Panc1 (cell line): Measurements from ENCODE around the gene NOLC1.

Source experiments
- TF ChIP-seq, protein P1 (sequence below): fragments of 450-650 bp; IDR thresholded peaks from 2 replicates; pipeline ENCODE4 v1.5.1; 2017; ENCODE audit warnings: mild to moderate bottlenecking
- TF ChIP-seq, protein P2 (sequence below), 2 experiments: IDR thresholded peaks; 2 replicates each; pipeline ENCODE4 v1.6.1; 2011 to 2012; ENCODE audit warnings: low read depth in 2 of 2, control low read depth in 1 of 2, low read length in 1 of 2, mild to moderate bottlenecking in 1 of 2, moderate library complexity in 1 of 2; ENCODE audit not compliant: insufficient read depth in 1 of 2

DNA sequence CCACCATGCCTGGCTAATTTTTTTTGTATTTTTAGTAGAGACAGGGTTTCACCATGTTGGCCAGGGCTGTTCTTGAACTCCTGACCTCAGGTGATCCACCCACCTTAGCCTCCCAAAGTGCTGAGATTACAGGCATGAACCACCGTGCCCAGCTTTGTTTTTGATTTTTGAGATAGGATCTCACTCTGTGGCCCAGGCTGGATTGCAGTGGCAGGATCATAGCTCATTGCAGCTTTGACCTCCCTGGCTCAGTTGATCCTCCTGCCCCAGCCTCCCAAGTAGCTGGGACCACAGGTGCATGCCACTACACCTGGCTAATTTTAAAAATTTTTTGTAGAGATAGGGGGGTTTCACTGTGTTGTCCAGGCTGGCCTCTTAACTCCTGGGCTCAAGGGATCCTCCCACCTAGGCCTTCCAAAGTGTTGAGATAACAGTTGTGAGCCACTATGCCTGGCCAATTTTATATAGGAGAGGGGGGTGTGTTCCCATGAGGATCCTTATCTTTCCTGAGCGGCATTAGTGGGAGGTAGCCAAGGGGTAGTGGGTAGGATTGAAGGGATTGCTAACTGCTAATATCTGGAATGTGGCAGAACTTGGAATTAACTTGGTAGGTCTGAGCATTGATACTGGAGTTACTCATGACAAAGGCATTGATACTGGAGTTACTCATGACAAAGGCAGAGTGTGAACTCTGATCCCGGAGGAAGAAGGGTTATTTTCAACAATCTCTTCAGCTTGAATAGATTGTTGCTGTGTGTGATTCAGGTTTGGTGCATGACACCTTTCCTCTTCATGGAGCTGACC is 1.0 kb upstream of the NOLC1 start:
- TF ChIP-seq, protein P1, sequence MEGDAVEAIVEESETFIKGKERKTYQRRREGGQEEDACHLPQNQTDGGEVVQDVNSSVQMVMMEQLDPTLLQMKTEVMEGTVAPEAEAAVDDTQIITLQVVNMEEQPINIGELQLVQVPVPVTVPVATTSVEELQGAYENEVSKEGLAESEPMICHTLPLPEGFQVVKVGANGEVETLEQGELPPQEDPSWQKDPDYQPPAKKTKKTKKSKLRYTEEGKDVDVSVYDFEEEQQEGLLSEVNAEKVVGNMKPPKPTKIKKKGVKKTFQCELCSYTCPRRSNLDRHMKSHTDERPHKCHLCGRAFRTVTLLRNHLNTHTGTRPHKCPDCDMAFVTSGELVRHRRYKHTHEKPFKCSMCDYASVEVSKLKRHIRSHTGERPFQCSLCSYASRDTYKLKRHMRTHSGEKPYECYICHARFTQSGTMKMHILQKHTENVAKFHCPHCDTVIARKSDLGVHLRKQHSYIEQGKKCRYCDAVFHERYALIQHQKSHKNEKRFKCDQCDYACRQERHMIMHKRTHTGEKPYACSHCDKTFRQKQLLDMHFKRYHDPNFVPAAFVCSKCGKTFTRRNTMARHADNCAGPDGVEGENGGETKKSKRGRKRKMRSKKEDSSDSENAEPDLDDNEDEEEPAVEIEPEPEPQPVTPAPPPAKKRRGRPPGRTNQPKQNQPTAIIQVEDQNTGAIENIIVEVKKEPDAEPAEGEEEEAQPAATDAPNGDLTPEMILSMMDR: no peak
- TF ChIP-seq, protein P2, sequence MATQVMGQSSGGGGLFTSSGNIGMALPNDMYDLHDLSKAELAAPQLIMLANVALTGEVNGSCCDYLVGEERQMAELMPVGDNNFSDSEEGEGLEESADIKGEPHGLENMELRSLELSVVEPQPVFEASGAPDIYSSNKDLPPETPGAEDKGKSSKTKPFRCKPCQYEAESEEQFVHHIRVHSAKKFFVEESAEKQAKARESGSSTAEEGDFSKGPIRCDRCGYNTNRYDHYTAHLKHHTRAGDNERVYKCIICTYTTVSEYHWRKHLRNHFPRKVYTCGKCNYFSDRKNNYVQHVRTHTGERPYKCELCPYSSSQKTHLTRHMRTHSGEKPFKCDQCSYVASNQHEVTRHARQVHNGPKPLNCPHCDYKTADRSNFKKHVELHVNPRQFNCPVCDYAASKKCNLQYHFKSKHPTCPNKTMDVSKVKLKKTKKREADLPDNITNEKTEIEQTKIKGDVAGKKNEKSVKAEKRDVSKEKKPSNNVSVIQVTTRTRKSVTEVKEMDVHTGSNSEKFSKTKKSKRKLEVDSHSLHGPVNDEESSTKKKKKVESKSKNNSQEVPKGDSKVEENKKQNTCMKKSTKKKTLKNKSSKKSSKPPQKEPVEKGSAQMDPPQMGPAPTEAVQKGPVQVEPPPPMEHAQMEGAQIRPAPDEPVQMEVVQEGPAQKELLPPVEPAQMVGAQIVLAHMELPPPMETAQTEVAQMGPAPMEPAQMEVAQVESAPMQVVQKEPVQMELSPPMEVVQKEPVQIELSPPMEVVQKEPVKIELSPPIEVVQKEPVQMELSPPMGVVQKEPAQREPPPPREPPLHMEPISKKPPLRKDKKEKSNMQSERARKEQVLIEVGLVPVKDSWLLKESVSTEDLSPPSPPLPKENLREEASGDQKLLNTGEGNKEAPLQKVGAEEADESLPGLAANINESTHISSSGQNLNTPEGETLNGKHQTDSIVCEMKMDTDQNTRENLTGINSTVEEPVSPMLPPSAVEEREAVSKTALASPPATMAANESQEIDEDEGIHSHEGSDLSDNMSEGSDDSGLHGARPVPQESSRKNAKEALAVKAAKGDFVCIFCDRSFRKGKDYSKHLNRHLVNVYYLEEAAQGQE (IDR thresholded peaks at IDR 0.05; ENCODE audit: insufficient read depth in 1 of 2, low read depth in 2 of 2, low read length in 1 of 2): no peak
